ENCODE results near the gene FADS2.

The FADS2 gene

DNA sequence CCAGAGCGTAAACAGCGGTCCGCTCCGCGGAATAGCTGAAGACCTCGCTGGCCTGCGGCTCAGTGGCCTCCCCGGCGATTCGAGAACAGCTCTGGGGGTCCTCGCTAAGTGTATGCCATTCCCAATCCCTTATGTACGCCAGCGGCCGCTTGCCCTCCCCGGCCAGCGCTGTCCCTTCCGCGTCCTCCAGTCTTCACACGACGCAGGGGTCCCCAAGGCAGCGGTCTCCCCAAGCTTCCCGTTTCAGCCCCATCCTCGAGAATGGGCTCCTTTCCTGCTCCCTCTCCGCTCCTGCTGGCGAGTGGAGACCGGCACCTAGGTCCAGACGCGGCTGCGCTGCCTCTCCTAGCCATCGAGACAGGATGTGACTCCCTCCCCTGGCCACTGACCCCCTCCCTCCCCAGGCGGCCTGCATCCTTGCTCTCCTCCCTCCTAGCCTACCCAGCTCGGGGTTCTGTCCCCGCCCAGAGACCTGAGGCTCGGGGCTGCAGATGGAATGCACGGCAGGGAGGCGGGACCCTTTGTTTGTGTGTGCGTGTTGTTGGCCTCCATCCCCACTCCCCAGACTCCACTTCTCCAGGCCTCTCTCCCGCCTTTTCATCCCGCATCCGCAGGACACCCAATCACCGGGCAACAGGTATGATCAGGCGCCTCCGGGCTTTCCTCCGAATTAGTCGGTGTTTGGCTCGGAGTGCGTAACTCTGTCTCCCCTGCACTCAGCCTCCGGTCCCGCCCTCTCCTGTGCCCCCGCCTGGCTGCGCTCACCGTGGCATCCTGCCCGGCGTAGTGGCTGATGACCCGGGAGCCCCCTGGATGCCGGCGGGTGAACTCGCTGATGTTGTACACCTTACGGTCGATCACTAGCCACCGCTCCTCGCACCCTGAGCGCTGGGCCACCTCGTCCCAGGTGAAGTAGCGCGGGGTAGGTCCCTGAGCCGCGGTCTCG, 12.0 kb upstream of the FADS2 start:
- DNase-seq (ENCODE audit: low spot score): peak; percentile 72
- no peak for TF ChIP-seq CTCF (IDR thresholded peaks at IDR 0.05; ENCODE audit: extremely low read depth, missing control alignments)

- TF ChIP-seq CTCF (IDR thresholded peaks at IDR 0.05; ENCODE audit: extremely low read depth, missing control alignments): peak; percentile 64
- DNase-seq (ENCODE audit: low spot score): peak; percentile 89
Observed at GRCh38 chr11:61816736-61817455, 11.2 kb upstream of the FADS2 start, which contains the start of gene FADS1. TSS of gene FADS1 (minus strand) at chr11:61817003. CDS start at chr11:61816929, 74 bp downstream.

DNA sequence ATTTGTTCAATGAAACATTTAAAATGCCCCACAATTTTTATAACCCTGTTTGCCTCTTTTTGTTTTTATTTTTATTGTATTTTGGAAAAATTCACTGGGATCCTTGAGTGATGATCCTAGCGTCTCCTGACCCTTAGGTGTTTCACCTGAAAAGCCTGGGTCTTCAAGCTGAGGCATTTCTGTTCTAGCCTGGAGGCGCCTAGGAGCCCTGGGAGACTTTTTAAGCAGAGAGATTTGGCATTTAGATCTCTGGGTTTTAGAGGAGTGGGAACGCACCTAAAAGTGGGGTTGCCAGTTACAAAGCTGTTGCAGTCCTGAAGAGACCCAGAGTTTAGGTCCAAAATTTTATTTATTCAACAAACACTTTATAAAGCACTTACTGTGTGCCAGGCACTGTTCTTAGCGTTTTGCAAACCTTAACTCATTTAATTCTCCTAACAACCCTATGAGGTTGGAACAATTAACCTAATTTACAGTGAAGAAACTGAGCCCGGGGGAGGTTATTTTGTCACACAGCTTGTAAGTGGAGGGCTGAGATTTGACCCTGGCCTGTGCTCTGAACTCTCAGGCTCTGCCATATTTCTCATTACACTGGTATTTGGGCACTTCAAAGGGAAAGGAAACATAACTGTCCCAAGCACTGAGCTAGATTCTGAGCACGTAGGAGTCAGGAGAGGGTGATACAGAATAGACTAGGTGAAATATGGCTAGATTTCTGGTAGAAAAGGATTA, 10.5 kb upstream of the FADS2 start:
- no peak for TF ChIP-seq CTCF (IDR thresholded peaks at IDR 0.05; ENCODE audit: extremely low read depth, missing control alignments)
- DNase-seq (ENCODE audit: low spot score): no peak

- DNase-seq (ENCODE audit: low spot score): no peak
- TF ChIP-seq CTCF (IDR thresholded peaks at IDR 0.05; ENCODE audit: extremely low read depth, missing control alignments): no peak
Observed at GRCh38 chr11:61820174-61820573, 7.9 kb upstream of the FADS2 start.

GRCh38 chr11:61826930-61827570, 1.1 kb upstream of the FADS2 start:
- TF ChIP-seq CTCF (IDR thresholded peaks at IDR 0.05; ENCODE audit: extremely low read depth, missing control alignments): no peak
- DNase-seq (ENCODE audit: low spot score): peak; percentile 45

DNA sequence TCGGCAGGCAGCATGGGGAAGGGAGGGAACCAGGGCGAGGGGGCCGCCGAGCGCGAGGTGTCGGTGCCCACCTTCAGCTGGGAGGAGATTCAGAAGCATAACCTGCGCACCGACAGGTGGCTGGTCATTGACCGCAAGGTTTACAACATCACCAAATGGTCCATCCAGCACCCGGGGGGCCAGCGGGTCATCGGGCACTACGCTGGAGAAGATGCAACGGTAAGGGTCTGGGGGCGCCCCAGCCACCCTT, 204 bp downstream of the FADS2 start:
- TF ChIP-seq CTCF (IDR thresholded peaks at IDR 0.05; ENCODE audit: extremely low read depth, missing control alignments): no peak
- DNase-seq (ENCODE audit: low spot score): no peak

Measured in GM20000 (cell line).